H1 (cell line): ENCODE data around the gene OR5AP2. TPM values are rescaled to one million over a fixed set of nuclear protein-coding genes. Genes with fewer than 3 reads are reported as not detected.

Source experiments
- CTCF ChIA-PET: fragments of 300-600 bp; sonication (Branson Sonifier 250); formaldehyde crosslinking; loops from one replicate; lab custom pipeline; 2021; ENCODE audit not compliant: partially characterized antibody; lab: Charles Lee
- POLR2A ChIA-PET: fragments of 300-600 bp; sonication (Branson Sonifier 250); formaldehyde crosslinking; loops from one replicate; lab custom pipeline; 2021; ENCODE audit warnings: inconsistent platforms; ENCODE audit not compliant: partially characterized antibody; lab: Charles Lee
- DNase-seq, 2 experiments: peaks; one replicate each; pipeline versions ENCODE4 v3.0.0 to v3.0.0-alpha.2; 2010 to 2022; ENCODE audit warnings: low spot score in 2 of 2, low read depth in 1 of 2, mixed read lengths in 1 of 2
- FAIRE-seq: peaks from 2 replicates; lab custom pipeline; 2011; peaks lifted over from hg19 to GRCh38; lab: Jason Lieb, UNC
- H2AFZ ChIP-seq: 2 replicates; pipeline ENCODE4 v1.8.1; 2012; ENCODE audit warnings: low read length, inconsistent platforms
- H2AK5ac ChIP-seq: 2 replicates; pipeline ENCODE4 v1.6.1; 2013; ENCODE audit warnings: low read depth, low read length
- H2BK120ac ChIP-seq: replicated peaks from 2 replicates; pipeline ENCODE3; 2013; ENCODE audit warnings: low read depth, low read length, inconsistent platforms
- H2BK12ac ChIP-seq: 2 replicates; pipeline ENCODE4 v1.6.1; 2013; ENCODE audit warnings: low read depth, low read length
- H2BK15ac ChIP-seq: 2 replicates; pipeline ENCODE4 v1.6.1; 2013; ENCODE audit warnings: low read length
- H2BK20ac ChIP-seq: 2 replicates; pipeline ENCODE4 v1.6.1; 2013; ENCODE audit warnings: low read length
- H2BK5ac ChIP-seq: 2 replicates; pipeline ENCODE4 v1.6.1; 2013; ENCODE audit warnings: low read depth, low read length
- H3K14ac ChIP-seq: 2 replicates; pipeline ENCODE4 v1.6.1; 2013; ENCODE audit warnings: inconsistent platforms; ENCODE audit not compliant: insufficient read length
- H3K18ac ChIP-seq: 2 replicates; pipeline ENCODE4 v1.6.1; 2013; ENCODE audit warnings: low read length; ENCODE audit errors: extremely low read depth
- H3K23ac ChIP-seq: 2 replicates; pipeline ENCODE4 v1.6.1; 2013; ENCODE audit warnings: inconsistent platforms; ENCODE audit not compliant: insufficient read length
- H3K23me2 ChIP-seq: 2 replicates; pipeline ENCODE4 v1.6.1; 2013; ENCODE audit warnings: low read depth, low read length
- H3K27ac ChIP-seq: 2 replicates; pipeline ENCODE4 v1.6.1; 2011; ENCODE audit warnings: low read depth, low read length, inconsistent platforms
- H3K27me3 ChIP-seq, 4 experiments: replicated peaks in 1 of 4; 1 replicate in 1 of 4; 2 replicates in 3 of 4; pipeline versions ENCODE4 v1.6.1 to v1.8.1; 2011 to 2013; ENCODE audit warnings: low read length in 3 of 4, mild to moderate bottlenecking in 3 of 4, inconsistent platforms in 2 of 4, mixed read lengths in 2 of 4, moderate library complexity in 1 of 4; ENCODE audit not compliant: control insufficient read depth in 3 of 4, insufficient read depth in 3 of 4; ENCODE audit errors: extremely low read depth in 1 of 4
- H3K36me3 ChIP-seq, 4 experiments: 2 replicates each; pipeline versions ENCODE4 v1.6.1 to v1.8.1; 2011 to 2013; ENCODE audit warnings: mild to moderate bottlenecking in 4 of 4, low read length in 3 of 4, moderate library complexity in 2 of 4, control low read depth in 1 of 4, inconsistent platforms in 1 of 4; ENCODE audit not compliant: insufficient read depth in 4 of 4, control insufficient read depth in 2 of 4
- H3K4ac ChIP-seq: replicated peaks from 2 replicates; pipeline ENCODE3; 2013; ENCODE audit warnings: low read length, low read depth, mixed read lengths, inconsistent platforms; ENCODE audit not compliant: insufficient read length
- H3K4me1 ChIP-seq, 4 experiments: replicated peaks in 1 of 4; 1 replicate in 1 of 4; 2 replicates in 3 of 4; pipeline versions ENCODE4 v1.6.1 to v1.8.1; 2011 to 2013; ENCODE audit warnings: low read length in 3 of 4, inconsistent platforms in 2 of 4, mixed read lengths in 1 of 4; ENCODE audit not compliant: insufficient read depth in 4 of 4, control insufficient read depth in 3 of 4
- H3K4me2 ChIP-seq, 2 experiments: 2 replicates each; pipeline versions ENCODE4 v1.6.1 to v1.8.1; 2011 to 2013; ENCODE audit warnings: low read depth in 2 of 2, low read length in 2 of 2, control low read depth in 1 of 2, inconsistent platforms in 1 of 2, mild to moderate bottlenecking in 1 of 2; ENCODE audit not compliant: insufficient read depth in 1 of 2
- H3K4me3 ChIP-seq, 4 experiments: fragments of 200-600, 300-600 bp in 1 of 4; sonication (generic), shearing (Covaris generic), sonication (Bioruptor Twin) in 1 of 4; 2 replicates each; pipeline versions ENCODE4 v1.5.1 to v1.8.1; 2011 to 2016; ENCODE audit warnings: low read length in 4 of 4, low read depth in 3 of 4, control low read depth in 2 of 4, inconsistent platforms in 2 of 4, mild to moderate bottlenecking in 2 of 4, mixed read lengths in 1 of 4, moderate library complexity in 1 of 4; ENCODE audit not compliant: insufficient read depth in 2 of 4; ENCODE audit errors: extremely low read depth in 1 of 4
- H3K56ac ChIP-seq: replicated peaks from 2 replicates; pipeline ENCODE3; 2013; ENCODE audit warnings: low read depth, mild to moderate bottlenecking, mixed read lengths, low read length, inconsistent platforms; ENCODE audit not compliant: insufficient read length
- H3K79me1 ChIP-seq: 2 replicates; pipeline ENCODE4 v1.6.1; 2013; ENCODE audit warnings: low read depth, low read length, control low read depth
- H3K79me2 ChIP-seq, 2 experiments: 2 replicates each; pipeline versions ENCODE4 v1.6.1 to v1.8.1; 2012 to 2013; ENCODE audit warnings: low read length in 2 of 2, mild to moderate bottlenecking in 2 of 2, inconsistent platforms in 1 of 2; ENCODE audit not compliant: insufficient read depth in 2 of 2, control insufficient read depth in 1 of 2
- H3K9ac ChIP-seq, 4 experiments: replicated peaks in 1 of 4; 1 replicate in 1 of 4; 2 replicates in 3 of 4; pipeline versions ENCODE4 v1.6.1 to v1.8.1; 2011 to 2013; ENCODE audit warnings: low read depth in 3 of 4, low read length in 3 of 4, control low read depth in 2 of 4, mild to moderate bottlenecking in 2 of 4, moderate library complexity in 2 of 4, inconsistent platforms in 1 of 4; ENCODE audit errors: extremely low read depth in 1 of 4
- H3K9me3 ChIP-seq, 2 experiments: 2 replicates each; pipeline versions ENCODE4 v1.6.1 to v1.8.1; 2012 to 2013; ENCODE audit warnings: mild to moderate bottlenecking in 2 of 2, moderate library complexity in 2 of 2, control low read depth in 1 of 2, inconsistent platforms in 1 of 2, low read depth in 1 of 2, low read length in 1 of 2, mixed read lengths in 1 of 2; ENCODE audit not compliant: insufficient read depth in 2 of 2
- H4K20me1 ChIP-seq, 2 experiments: replicated peaks in 1 of 2; 2 replicates each; pipeline versions ENCODE3 to v1.8.1; 2011 to 2013; ENCODE audit warnings: inconsistent platforms in 2 of 2, low read length in 2 of 2, mild to moderate bottlenecking in 1 of 2; ENCODE audit not compliant: insufficient read depth in 2 of 2, control insufficient read depth in 1 of 2
- H4K5ac ChIP-seq: 2 replicates; pipeline ENCODE4 v1.6.1; 2013; ENCODE audit warnings: low read length, low read depth, mixed read lengths, inconsistent platforms; ENCODE audit not compliant: insufficient read length
- H4K8ac ChIP-seq: 2 replicates; pipeline ENCODE4 v1.8.0; 2013; ENCODE audit warnings: mild to moderate bottlenecking, moderate library complexity, low read length, inconsistent platforms; ENCODE audit not compliant: insufficient read depth; ENCODE audit errors: extremely low read depth
- H4K91ac ChIP-seq: replicated peaks from 2 replicates; pipeline ENCODE3; 2013; ENCODE audit warnings: low read length, mixed read lengths, inconsistent platforms; ENCODE audit not compliant: insufficient read length
- EGR1 ChIP-seq: IDR thresholded peaks from 2 replicates; pipeline ENCODE4 v1.6.1; 2011; ENCODE audit warnings: low read depth, low read length, borderline replicate concordance
- TCF12 ChIP-seq: IDR thresholded peaks from 2 replicates; pipeline ENCODE4 v1.6.1; 2011; ENCODE audit warnings: low read depth, mild to moderate bottlenecking, low read length
- WGBS, 2 experiments: shearing (Covaris generic) in 1 of 2; methylation state at CpG; one replicate each; pipeline versions ENCODE4 v1.1.6 to v1.1.7; 2013 to 2015; ENCODE audit warnings: low lambda C conversion rate in 2 of 2, mixed read lengths in 2 of 2, inconsistent platforms in 1 of 2, low coverage in 1 of 2, missing lambda C conversion rate in 1 of 2; ENCODE audit not compliant: insufficient replicate concordance in 2 of 2, insufficient coverage in 1 of 2, insufficient read length in 1 of 2; ENCODE audit errors: extremely low coverage in 1 of 2, missing lambda C conversion rate in 1 of 2; 5-methylcytosine and 5-hydroxymethylcytosine counted together
- polyA plus RNA-seq, 7 experiments: library from polyadenylated mRNA; depleted of rRNA in 3 of 7; stranded (reverse) in 5 of 7; unstranded in 2 of 7; fragments of >200 nt in 5 of 7; fragments of 200-250 nt in 2 of 7; gene quantifications; 1 replicate in 5 of 7; 2 replicates in 1 of 7; 4 replicates in 1 of 7; pipeline versions ENCODE4 v1.2.1 to v1.2.3, GENCODE V29; 2011 to 2013; ENCODE audit warnings: missing spikeins in 2 of 7, mixed read lengths in 2 of 7
- total RNA-seq: library from RNA; stranded (reverse); fragmentation: NEBNext Ultra II Directional; extraction: Animal tissue kit (Norgen Biotek cat#: 25700); gene quantifications from 2 replicates; pipeline ENCODE4 v1.2.1, GENCODE V29; 2021

OR5AP2 gene
- total and polyA plus RNA-seq, 2 of the 8 experiments (the other 6 are each of a cell fraction or from before 2014, with no cell fraction given): not detected

- no peak overlapping the region for H3K14ac ChIP-seq
- H2BK12ac ChIP-seq: no peak overlapping the region
- H2BK5ac ChIP-seq: no peak overlapping the region
- no peak overlapping the region for H3K4me2 ChIP-seq
- no peak overlapping the region for H3K18ac ChIP-seq
- ChIA-PET CTCF (interaction anchor here (1.2 kb wide), 1 partner anchor 11 kb away, joined by 5 read pairs; no protein-coding TSS in a partner anchor), POLR2A (no interaction called here)
- FAIRE-seq (no peak), DNase-seq (no peak)
- no peaks in the 10 kb centered on the region for H3K23me2 ChIP-seq
- no peaks in the 10 kb centered on the region for H3K27me3 ChIP-seq
- no peak overlapping the region for H2AFZ ChIP-seq
- no peaks in the 10 kb centered on the region for H3K9me3 ChIP-seq
- 93% methylated on average over 3 of the region's 3 CpGs; no CpG with 5 or more reads in 1 of the 2 experiments for WGBS, 2 experiments
- no peaks in the 10 kb centered on the region for H4K20me1 ChIP-seq
- H3K79me1 ChIP-seq: no peaks in the 10 kb centered on the region
- H3K27ac ChIP-seq: no peak overlapping the region
- H4K5ac ChIP-seq: no peak overlapping the region
- no peak for TF ChIP-seq TCF12
- no peak for TF ChIP-seq EGR1
- no peaks in the 10 kb centered on the region for H3K79me2 ChIP-seq
- H4K91ac ChIP-seq: no peak overlapping the region
- H2BK15ac ChIP-seq: no peak overlapping the region
- no peak overlapping the region for H3K56ac ChIP-seq
- H3K4me3 ChIP-seq: no peak overlapping the region
- H3K9ac ChIP-seq: no peak overlapping the region
- no peak overlapping the region for H2AK5ac ChIP-seq
- no peaks in the 10 kb centered on the region for H3K36me3 ChIP-seq
- H3K4me1 ChIP-seq: no peaks in the 10 kb centered on the region
- no peak overlapping the region for H2BK120ac ChIP-seq
- H4K8ac ChIP-seq: no peak overlapping the region
- no peak overlapping the region for H2BK20ac ChIP-seq
- no peak overlapping the region for H3K4ac ChIP-seq
- H3K23ac ChIP-seq: no peak overlapping the region
Measured at GRCh38 chr11:56637500-56637899, 4.7 kb downstream of the OR5AP2 start.
